Caki2 (cell line): ENCODE data around the gene PMPCA. TPM values are rescaled to one million over a fixed set of nuclear protein-coding genes. Genes with fewer than 3 reads are reported as not detected.

Experiments
- DNase-seq: peaks from one replicate; pipeline ENCODE4 v3.0.0-alpha.2; 2015; ENCODE audit warnings: low read depth
- in situ Hi-C: cut with HindIII; loops from 2 replicates; pipeline ENCODE4 v1.10.0; 2016; ENCODE audit warnings: low sequenced_read_pairs, low pct_unique_long_range_greater_than_20kb, mixed read lengths
- total RNA-seq: library from RNA; depleted of rRNA; stranded (reverse); fragments of >200 nt; shearing (Covaris generic); gene quantifications from 2 replicates; pipeline ENCODE4 v1.2.3, GENCODE V29; 2014; ENCODE audit warnings: low replicate concordance

PMPCA gene
- total RNA-seq, 1 experiment from 2014 or later: 43.5 TPM

- in situ Hi-C loops: no loop called here
- no peak for DNase-seq
Observed at GRCh38 chr9:136429075-136429628, 18.7 kb downstream of the PMPCA start.

- DNase-seq: no peak
- in situ Hi-C loops: no loop called here
Observed at GRCh38 chr9:136429683-136430491, 19.4 kb downstream of the PMPCA start.

DNA sequence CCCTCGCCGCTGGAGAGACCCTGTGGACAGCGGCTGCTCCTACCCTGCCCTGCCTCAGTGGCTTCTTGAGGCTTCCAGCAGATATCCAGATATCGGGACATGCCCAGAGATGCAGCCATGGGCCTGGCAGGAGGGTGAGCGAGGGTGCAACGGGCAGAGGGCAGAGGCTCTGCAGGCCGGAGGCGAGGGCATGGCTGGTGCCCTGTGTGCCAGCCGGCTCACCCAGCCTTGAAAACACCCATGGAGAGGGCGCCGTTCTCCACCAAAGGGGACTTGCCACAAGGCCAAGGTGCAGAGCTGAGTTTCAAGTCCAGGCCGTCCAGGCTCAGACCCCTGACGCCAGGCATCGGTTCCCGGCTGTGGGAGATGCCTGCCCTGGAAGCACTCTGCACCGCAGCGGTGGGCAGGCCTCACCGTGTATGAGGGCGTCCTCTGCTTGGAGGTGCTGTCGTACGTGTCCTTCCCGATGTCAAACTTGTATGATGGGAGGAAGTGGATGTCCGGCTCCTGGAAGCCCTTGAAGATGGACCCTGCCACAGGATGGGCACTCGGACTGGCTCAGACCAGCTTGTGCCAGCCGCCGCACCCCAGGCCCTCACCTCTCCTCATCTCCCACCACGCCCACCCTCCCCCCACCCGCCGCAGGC is 20.3 kb downstream of the PMPCA start:
- no peak for DNase-seq
- in situ Hi-C loops: no loop called here

DNA sequence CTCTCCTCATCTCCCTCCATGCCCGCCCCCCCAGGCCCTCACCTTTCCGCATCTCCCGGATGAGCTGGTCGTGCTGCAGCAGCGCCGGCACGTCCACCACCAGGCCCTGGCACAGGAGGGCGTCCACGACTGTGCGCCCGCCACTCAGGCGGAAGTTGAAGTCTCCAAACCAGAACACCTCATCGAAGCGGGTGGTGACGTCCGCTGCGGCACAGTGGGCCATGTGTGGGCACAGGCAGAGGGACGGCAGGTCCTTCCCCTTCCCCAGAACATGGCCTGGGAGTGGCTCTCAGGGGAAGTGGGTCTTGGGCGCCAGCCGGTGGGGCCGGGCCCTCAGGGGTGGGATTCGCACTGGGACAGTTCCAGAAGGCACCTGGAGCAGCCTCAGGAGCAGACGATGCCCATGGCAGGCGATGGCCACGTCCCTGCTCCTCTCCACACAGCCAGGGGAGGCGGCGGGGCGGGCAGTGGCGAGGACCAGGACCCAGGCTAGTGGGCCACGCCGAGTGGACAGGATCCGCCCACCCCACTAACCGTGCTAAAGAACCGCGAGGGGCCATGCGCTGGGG is 21.4 kb downstream of the PMPCA start:
- no peak for DNase-seq
- in situ Hi-C loops: no loop called here

DNA sequence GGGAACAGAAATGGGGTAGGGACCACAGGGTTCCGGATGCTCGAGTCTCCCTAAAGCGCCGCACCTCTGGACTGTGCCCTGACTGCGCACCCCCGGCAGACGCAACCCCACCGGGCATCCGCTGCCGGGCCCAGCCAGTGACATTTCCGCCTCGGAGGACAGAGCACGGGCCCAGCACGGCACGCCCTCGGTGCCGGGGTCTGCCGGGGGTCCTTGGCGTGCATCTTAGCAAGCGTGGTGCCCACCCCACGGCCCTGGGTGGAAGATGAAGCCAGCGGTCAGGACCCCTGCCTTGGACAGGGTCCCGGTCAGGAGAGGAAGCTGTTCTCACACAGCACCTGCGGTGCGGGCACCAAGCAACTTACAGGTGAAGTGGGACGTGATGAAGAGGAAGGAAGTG is 22.1 kb downstream of the PMPCA start:
- in situ Hi-C loops: no loop called here
- no peak for DNase-seq

GRCh38 chr9:136433043-136433715 is 22.7 kb downstream of the PMPCA start:
- in situ Hi-C loops: no loop called here
- DNase-seq: no peak

DNA sequence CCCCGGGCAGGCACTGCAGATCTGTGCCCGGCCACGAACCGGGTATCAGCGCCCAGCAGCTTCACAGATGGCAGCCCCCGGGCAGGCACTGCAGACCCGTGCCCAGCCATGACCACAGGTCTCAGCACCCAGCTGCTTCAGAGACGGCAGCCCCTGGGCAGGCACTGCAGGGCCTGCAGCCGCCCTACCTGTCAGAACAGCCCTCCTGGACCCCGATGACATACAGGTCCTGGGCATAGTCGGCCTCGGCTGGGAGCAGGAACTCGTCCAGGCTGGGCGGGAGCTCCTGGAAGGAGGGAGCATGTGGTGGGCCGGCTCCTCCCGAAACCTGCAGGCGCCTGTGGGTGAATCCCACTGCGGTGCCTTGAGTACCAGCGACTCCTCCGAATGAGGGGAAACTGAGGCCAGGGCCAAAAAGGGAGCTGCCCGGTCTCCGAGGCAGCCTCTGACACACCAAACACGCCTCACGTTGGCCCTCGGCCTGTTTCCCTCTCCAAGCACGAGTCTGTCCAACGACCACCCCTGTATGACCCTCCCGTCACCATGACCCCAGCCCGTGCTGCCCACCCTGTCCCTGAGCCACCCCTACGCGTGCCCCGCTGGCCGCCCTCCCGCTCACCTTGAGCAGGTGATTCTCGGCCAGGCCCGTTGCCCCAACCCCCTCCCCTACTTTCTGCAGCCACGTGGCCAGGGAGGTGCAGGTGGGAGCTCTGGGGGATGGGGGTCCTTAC is 23.6 kb downstream of the PMPCA start:
- in situ Hi-C loops: no loop called here
- no peak for DNase-seq

DNA sequence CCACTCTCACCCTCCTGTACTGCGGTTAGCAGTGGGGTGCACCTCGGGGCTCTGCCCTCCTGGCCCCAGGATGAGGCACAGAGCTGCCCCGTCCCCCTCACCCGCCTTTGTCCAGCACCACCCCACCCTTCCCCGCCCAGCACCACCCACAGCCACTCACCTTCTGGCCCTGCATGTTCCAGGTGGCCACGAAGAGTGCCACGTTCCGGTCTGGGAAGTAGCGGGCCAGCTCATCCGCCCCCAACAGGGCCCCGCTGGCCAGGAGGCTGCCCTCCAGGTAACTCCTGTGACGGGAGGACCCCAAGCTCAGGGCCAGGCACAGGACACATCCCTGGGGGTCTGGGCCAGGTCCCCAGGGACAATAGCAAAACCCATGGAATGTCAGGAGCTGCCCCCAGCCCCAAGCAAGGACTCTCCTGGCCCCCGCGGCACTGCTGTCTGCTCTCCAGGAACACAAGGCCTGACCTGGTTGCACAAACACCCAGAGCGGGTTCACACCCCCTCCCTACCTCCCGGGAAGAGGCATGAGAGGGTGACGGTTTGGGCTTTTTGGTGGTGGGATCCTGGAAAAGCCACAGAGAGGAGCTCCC is 24.2 kb downstream of the PMPCA start:
- DNase-seq: no peak
- in situ Hi-C loops: no loop called here

- DNase-seq: no peak
- in situ Hi-C loops: no loop called here
Observed at GRCh38 chr9:136436055-136436634, 25.7 kb downstream of the PMPCA start.

- in situ Hi-C loops: no loop called here
- DNase-seq: no peak
Observed at GRCh38 chr9:136437430-136437829, 27.0 kb downstream of the PMPCA start.

DNA sequence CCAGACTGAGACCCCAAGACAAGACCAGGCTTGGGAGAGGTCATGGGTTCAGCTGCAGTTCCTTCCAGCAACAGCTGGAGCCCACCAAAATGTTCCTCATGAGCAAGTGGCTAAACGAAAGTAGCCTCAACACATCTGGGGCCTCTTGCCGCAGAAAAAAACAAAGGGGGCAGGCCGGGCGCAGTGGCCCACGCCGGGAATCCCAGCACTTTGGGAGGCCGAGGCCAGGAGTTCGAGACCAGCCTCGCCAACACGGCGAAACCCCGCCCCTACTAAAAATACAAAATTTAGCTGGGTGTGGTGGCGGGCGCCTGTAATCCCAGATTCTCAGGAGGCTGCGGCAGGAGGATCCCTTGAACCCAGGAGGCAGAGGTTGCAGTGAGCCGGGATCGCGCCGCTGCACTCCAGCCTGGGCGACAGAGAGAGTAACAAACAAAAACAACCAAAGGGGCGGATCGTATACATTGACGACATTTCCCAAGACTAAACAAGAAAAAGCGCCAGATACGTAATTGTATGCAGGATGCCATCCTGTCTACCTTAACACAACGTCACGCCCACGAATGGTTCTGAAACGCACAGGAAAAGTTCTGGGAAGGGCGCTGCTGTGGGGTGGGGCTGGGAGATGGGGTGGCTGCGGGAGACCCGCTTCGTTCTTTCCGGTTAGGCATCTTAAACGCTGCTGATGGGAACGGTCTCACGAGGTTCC is 27.5 kb downstream of the PMPCA start:
- in situ Hi-C loops: no loop called here

GRCh38 chr9:136438548-136439480 is 28.4 kb downstream of the PMPCA start:
- DNase-seq: peak; percentile 3
- in situ Hi-C loops: no loop called here

More for the DNA sequence above, 27.5 kb downstream of the PMPCA start:
- DNase-seq: no peak

GRCh38 chr9:136439481-136440408 is 29.3 kb downstream of the PMPCA start, which contains the start of gene INPP5E:
INPP5E (minus strand) TSS chr9:136439845; CDS start chr9:136439419, 426 bp downstream.
- in situ Hi-C loops: no loop called here
- DNase-seq: peak; percentile 51

- in situ Hi-C loops: no loop called here
- DNase-seq: no peak
Observed at GRCh38 chr9:136441191-136441680, 30.8 kb downstream of the PMPCA start.
